ENCODE measurements around the gene OGFR. TPM values are rescaled to one million over a fixed set of nuclear protein-coding genes. Genes with fewer than 3 reads are reported as not detected.

OGFR gene
- total and polyA plus RNA-seq, 9 donors = 28.6 to 52.9 (median 43.0) TPM

DNA sequence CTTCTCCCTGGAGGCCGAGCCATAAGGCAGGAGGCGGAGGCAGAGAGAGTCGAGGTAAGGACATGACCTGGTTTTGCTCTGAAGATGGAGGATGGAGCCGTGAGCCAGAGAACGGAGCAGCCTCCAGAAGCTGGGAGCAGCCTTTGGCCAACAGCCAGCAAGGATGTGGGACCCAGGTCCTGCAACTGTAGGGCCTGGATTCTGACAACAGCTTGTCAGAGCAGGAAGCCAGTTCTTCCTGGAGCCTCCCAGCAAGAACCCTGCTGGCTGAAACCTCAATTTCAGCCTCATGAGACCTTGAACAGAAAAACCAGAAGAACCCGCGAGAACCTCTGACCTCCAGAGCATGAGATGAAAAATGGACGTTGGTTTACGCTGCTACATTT, 21.7 kb upstream of the OGFR start:
- WGBS, 3 donors = 30 to 41% (median 32%) methylated on average over 9 of the region's 9 CpGs
- peak in 1 of 5 donors; percentile 47 for DNase-seq
- Histone ChIP-seq H3K4me1 (ENCODE audit: insufficient read depth) (no peaks in the 10 kb centered on the region), H3K36me3 (no peaks in the 10 kb centered on the region), H3K27me3 (no peaks in the 10 kb centered on the region), H3K4me3 (no peak overlapping the region), H3K27ac (no peak overlapping the region), H3K9me3 (no peaks in the 10 kb centered on the region)
- no peak for TF ChIP-seq POLR2A (IDR thresholded peaks at IDR 0.05)
- no peak for TF ChIP-seq EP300 (IDR thresholded peaks at IDR 0.05)
- TF ChIP-seq CTCF (IDR thresholded peaks at IDR 0.05) = no peak
- intact Hi-C loops (cut with DNase I) = loop anchor here in 3 of 4 donors (10.0 kb wide), 2 partner anchors 278 to 288 kb away; no protein-coding TSS in a partner anchor

DNA sequence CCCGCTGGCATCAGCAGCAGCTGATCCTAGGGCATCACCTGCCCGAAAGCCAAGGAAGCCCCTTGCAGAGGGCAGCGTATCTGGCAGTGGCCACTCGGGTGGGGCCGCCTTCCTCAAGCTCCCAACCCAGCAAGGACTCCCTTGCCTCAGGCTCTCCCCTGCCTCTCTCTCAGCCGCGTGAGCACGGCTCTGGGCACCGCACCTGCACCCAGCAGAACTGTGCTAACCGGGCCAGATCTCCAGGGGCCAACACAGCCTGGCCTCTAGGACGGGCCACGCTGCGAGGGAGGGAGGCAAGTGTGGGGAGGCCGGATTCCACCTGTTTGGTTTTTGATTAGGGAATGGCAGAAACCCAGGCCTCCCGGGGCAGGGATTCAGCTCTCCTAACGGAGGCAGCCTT, 20.1 kb upstream of the OGFR start:
- no peak overlapping the region for H3K4me3 ChIP-seq
- H3K9me3 ChIP-seq = no peaks in the 10 kb centered on the region
- no peaks in the 10 kb centered on the region for H3K27me3 ChIP-seq
- no peak overlapping the region for H3K27ac ChIP-seq
- no peak for DNase-seq
- WGBS, 3 donors = 77 to 87% (median 81%) methylated on average over 16 of the region's 16 CpGs
- H3K36me3 ChIP-seq = no peaks in the 10 kb centered on the region
- H3K4me1 ChIP-seq (ENCODE audit: insufficient read depth) = no peaks in the 10 kb centered on the region
- TF ChIP-seq POLR2A (IDR thresholded peaks at IDR 0.05) = no peak
- no peak for TF ChIP-seq CTCF (IDR thresholded peaks at IDR 0.05)
- TF ChIP-seq EP300 (IDR thresholded peaks at IDR 0.05) = no peak
- intact Hi-C loops (cut with DNase I) = loop anchor here in 3 of 4 donors (10.0 kb wide), 2 partner anchors 280 to 290 kb away; no protein-coding TSS in a partner anchor

DNA sequence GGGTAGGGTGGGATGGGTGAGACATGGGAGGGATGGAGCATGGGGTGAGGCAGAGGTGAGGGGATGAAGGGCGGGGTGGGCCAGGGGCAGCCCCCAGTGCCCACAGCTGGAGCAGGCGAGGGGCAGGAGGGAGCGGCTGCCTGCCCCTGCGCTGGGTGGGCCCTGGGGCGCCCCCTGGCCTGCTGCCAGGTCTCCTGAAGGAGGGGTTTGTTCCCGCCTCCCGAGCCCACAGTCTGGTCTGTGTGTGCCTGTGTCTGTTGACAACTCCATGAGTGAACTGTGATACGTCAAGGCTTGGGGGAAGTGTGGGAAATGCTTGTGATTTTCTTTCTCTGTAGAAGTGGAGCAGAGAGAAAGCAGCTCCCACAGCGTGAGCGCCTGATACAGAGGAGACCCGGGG, 19.2 kb upstream of the OGFR start:
- no peak for TF ChIP-seq POLR2A (IDR thresholded peaks at IDR 0.05)
- TF ChIP-seq CTCF (IDR thresholded peaks at IDR 0.05) = no peak
- TF ChIP-seq EP300 (IDR thresholded peaks at IDR 0.05) = no peak
- no peaks in the 10 kb centered on the region for H3K4me1 ChIP-seq (ENCODE audit: insufficient read depth)
- intact Hi-C loops (cut with DNase I) = loop anchor here in 3 of 4 donors (10.0 kb wide), 2 partner anchors 281 to 291 kb away; no protein-coding TSS in a partner anchor
- no peak for DNase-seq
- no peaks in the 10 kb centered on the region for H3K9me3 ChIP-seq
- no peaks in the 10 kb centered on the region for H3K27me3 ChIP-seq
- H3K4me3 ChIP-seq = no peak overlapping the region
- no peak overlapping the region for H3K27ac ChIP-seq
- no peaks in the 10 kb centered on the region for H3K36me3 ChIP-seq
- WGBS, 3 donors = 54 to 61% (median 57%) methylated on average over 11 of the region's 11 CpGs

GRCh38 chr20:62786157-62786556, 18.5 kb upstream of the OGFR start:
- intact Hi-C loops (cut with DNase I) = loop anchor here in 3 of 4 donors (10.0 kb wide), 2 partner anchors 281 to 291 kb away; no protein-coding TSS in a partner anchor
- H3K27ac ChIP-seq = no peak overlapping the region
- H3K36me3 ChIP-seq = no peaks in the 10 kb centered on the region
- 68 to 73% (median 73%) methylated on average over 13 of the region's 13 CpGs for WGBS, 3 donors
- no peaks in the 10 kb centered on the region for H3K4me1 ChIP-seq (ENCODE audit: insufficient read depth)
- DNase-seq = no peak
- H3K27me3 ChIP-seq = no peaks in the 10 kb centered on the region
- no peak overlapping the region for H3K4me3 ChIP-seq
- TF ChIP-seq CTCF (IDR thresholded peaks at IDR 0.05) = no peak
- TF ChIP-seq EP300 (IDR thresholded peaks at IDR 0.05) = no peak
- no peak for TF ChIP-seq POLR2A (IDR thresholded peaks at IDR 0.05)
- H3K9me3 ChIP-seq = no peaks in the 10 kb centered on the region
